ENCODE results near the gene C1D.
A peak's percentile ranks its signal among the peaks of the same experiment; 100 is the strongest.

C1D gene, protein sequence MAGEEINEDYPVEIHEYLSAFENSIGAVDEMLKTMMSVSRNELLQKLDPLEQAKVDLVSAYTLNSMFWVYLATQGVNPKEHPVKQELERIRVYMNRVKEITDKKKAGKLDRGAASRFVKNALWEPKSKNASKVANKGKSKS

GRCh38 chr2:68062680-68063387 lies at the start of gene C1D:
TSS of gene C1D (minus strand) at chr2:68063004. CDS start at chr2:68047310, 15,694 bp downstream.
- DNase-seq (ENCODE audit: low read depth in 2 of 2), result peak; percentile 84 to 87

DNA sequence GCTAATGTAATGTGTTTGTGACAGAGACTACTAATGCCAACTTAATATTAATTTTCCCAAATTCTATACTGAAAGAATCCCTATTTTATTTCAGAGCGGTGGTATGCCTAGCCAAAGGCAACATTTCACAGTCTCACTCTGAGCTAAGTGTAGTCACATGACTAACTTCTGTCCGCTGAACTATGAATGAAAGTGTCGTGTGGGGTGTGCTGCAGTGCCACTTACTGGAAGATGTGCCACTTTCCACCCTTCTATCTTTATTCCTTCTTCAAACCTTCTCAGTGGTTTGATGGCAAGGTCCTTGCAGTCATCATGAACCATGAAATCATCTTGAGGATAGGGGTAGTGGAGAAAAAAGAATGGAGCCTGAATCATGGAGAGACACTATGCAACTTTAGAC lies 47.3 kb upstream of the C1D start:
- no peak for DNase-seq (ENCODE audit: low read depth in 2 of 2)

- DNase-seq (ENCODE audit: low read depth in 2 of 2), result no peak
Measured at GRCh38 chr2:68108120-68108519, 45.3 kb upstream of the C1D start.

- DNase-seq (ENCODE audit: low read depth in 2 of 2), result no peak
Measured at GRCh38 chr2:68107475-68107874, 44.7 kb upstream of the C1D start.

DNA sequence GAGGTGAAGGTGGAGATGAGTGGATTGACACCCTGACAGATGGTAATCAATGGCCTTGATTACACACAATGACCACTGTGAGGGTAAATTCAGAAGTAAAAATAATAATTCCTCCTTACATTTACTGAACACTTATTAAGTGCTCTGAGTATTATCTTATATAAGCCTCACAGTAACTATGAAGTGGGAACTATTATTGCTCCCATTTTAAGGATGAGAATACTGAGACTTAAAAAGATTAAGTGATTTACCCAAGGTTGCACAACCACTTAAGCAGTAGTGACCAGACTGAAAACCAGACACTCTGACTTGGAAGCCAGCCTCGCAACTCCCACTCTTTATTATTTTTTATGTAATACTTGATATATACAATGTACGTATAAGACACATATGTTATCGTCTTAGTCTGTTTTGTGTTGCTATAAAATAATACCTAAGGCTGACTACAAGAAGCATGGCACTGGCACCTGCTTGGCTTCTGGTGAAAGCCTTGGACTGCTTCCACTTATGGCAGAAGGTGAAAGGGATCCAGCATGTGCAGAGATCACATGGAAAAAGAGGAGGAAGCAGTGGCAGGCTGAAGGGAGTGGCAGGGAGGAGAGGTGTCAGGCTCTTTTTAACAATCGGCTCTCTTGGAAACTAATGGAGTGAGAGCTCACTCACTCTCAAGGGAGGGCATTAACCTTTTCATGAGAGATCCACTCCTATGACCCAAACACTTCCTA lies 41.5 kb upstream of the C1D start:
- no peak for DNase-seq (ENCODE audit: low read depth in 2 of 2)

- no peak for DNase-seq (ENCODE audit: low read depth in 2 of 2)
Measured at GRCh38 chr2:68103709-68104055, 40.9 kb upstream of the C1D start.

- DNase-seq (ENCODE audit: low read depth in 2 of 2), result no peak
Measured at GRCh38 chr2:68103030-68103708, 40.4 kb upstream of the C1D start.

- no peak for DNase-seq (ENCODE audit: low read depth in 2 of 2)
Measured at GRCh38 chr2:68100189-68100588, 37.4 kb upstream of the C1D start.

DNA sequence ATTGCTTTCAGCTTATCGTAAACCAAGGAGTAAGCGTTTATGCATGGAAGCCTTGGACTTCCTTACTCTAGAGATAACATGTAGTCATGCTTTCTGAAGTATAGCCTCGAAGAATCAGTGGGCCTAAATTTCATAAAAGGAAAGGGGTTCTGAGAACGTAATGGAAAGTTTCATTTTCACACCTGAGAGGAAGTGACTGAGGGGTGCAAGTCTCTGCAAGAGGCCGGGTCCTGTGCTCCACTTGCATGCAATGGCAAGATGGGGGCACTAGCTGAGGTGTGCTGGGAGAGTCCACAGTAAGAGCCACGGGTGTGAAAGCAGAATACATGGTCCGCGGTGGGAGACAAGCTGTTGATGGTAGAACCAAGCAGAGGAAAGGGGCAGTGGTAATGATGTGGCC lies 36.5 kb upstream of the C1D start:
- no peak for DNase-seq (ENCODE audit: low read depth in 2 of 2)

- no peak for DNase-seq (ENCODE audit: low read depth in 2 of 2)
Measured at GRCh38 chr2:68098291-68098797, 35.5 kb upstream of the C1D start.

GRCh38 chr2:68094111-68094510 lies 31.3 kb upstream of the C1D start:
- no peak for DNase-seq (ENCODE audit: low read depth in 2 of 2)

- no peak for DNase-seq (ENCODE audit: low read depth in 2 of 2)
Measured at GRCh38 chr2:68093634-68094033, 30.8 kb upstream of the C1D start.

GRCh38 chr2:68091439-68092034 lies 28.7 kb upstream of the C1D start:
- DNase-seq (ENCODE audit: low read depth in 2 of 2), result no peak

- DNase-seq (ENCODE audit: low read depth in 2 of 2), result no peak
Measured at GRCh38 chr2:68089961-68090360, 27.2 kb upstream of the C1D start.

DNA sequence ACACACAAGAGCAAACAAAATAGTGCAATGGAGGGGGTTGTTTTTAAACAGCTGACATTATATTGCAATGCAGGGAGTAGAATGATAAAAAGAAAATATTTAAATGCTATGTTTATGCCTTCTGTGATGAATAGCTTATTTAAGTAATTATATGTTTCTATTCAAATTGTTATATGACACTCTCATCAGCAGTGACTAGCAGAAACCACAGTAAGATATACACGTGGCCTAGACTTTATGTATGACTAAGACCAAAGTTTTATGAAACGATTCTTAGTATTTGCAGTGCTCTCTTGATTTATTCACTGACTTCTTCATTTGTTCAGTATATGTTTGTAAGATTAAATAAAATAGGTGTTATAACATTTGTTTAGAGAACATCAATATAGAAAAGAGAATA lies 26.1 kb upstream of the C1D start:
- no peak for DNase-seq (ENCODE audit: low read depth in 2 of 2)

DNA sequence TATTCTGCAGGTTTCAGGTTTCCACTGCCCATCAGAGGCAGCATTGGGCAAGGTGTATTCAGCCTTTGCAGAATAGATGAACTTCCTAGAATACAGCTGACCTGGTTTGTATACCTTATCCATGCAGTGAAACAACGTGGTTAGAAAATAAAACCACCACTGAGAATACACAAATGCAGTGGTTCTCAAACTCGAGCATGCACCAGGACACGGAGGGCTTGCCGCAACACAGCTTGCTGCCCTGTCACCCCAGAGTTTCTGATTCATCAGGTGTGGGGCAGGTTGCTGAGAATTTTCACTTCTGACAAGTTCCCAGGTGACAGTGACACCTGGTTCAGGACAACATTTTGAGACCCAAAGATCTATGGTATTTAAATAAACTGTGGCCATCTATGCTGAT lies 23.4 kb upstream of the C1D start:
- DNase-seq (ENCODE audit: low read depth in 2 of 2), result no peak

DNA sequence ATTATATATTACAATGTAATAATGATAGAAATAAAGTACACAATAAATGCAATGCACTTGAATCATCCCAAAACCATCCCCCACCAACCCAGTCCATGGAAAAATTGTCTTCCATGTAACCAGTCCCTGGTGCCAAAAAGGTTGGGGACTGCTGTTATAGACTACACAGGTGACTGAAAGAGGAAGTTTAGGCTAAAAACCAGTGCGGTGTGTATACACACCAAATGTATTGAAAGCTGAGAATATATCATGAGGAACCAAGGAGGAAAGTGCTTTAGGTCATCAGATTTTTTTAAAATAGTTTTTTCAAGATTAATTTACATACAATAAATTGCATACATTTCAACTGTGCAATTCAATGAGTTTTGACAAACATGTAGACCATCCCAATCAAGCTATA lies 20.5 kb upstream of the C1D start:
- no peak for DNase-seq (ENCODE audit: low read depth in 2 of 2)

DNA sequence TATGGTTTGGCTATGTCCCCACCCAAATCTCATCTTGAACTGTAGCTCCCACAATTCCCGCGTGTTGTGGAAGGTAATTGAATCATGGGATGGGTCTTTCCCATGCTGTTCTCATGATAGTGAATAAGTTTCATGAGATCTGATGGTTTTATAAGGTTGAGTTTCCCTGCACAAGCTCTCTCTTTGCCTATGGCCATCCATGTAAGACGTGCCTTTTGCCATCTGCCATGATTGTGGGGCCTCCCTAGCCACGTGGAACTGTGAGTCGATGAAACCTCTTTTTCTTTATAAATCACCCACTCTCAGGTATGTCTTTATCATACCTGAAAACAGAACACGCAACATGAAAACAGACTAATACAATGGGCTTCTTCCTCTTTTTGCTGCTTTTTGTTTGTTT lies 11.2 kb upstream of the C1D start:
- no peak for DNase-seq (ENCODE audit: low read depth in 2 of 2)

GRCh38 chr2:68063797-68064646 lies 1.2 kb upstream of the C1D start:
- peak in 1 of 2 donors; percentile 1 for DNase-seq (ENCODE audit: low read depth in 2 of 2)

- no peak for DNase-seq (ENCODE audit: low read depth in 2 of 2)
Measured at GRCh38 chr2:68060652-68061051, 2.2 kb downstream of the C1D start.

All from stimulated activated CD8-positive, alpha-beta memory T cell treated with anti-CD3 and anti-CD28 coated beads, Interleukin-7, amount 100 ng/mL, for 4 hours (primary cell).